Spleen (tissue), 11 donors: ENCODE results near the gene NAGLU. TPM values are rescaled to one million over a fixed set of nuclear protein-coding genes. Genes with fewer than 3 reads are reported as not detected.
A peak's percentile ranks its signal among the peaks of the same experiment; 100 is the strongest.

Source experiments
- DNase-seq: peaks from one replicate; pipeline ENCODE4 v3.0.0-alpha.2; 2020
- H3K27ac ChIP-seq, 8 donors: fragments of 200-600 bp; sonication (generic) in 7 of 8; 1 replicate in 4 of 8; 2 replicates in 4 of 8; pipeline versions ENCODE4 v1.5.0 to v1.8.0; 2016 to 2021; ENCODE audit warnings: inconsistent platforms in 4 of 8, mild to moderate bottlenecking in 4 of 8, moderate library complexity in 1 of 8
- H3K27me3 ChIP-seq, 7 donors: fragments of 200-600 bp; sonication (generic) in 6 of 7; replicated peaks in 1 of 7; 1 replicate in 4 of 7; 2 replicates in 3 of 7; pipeline versions ENCODE4 v1.5.0 to v1.8.0; 2016 to 2021; ENCODE audit warnings: inconsistent platforms in 3 of 7, mild to moderate bottlenecking in 1 of 7
- H3K36me3 ChIP-seq, 6 donors: fragments of 200-600 bp; sonication (generic) in 5 of 6; 1 replicate in 4 of 6; 2 replicates in 2 of 6; pipeline versions ENCODE4 v1.5.0 to v1.8.0; 2016 to 2021; ENCODE audit warnings: inconsistent platforms in 2 of 6
- H3K4me1 ChIP-seq, 6 donors: fragments of 200-600 bp; sonication (generic) in 5 of 6; 1 replicate in 3 of 6; 2 replicates in 3 of 6; pipeline versions ENCODE4 v1.5.0 to v1.8.0; 2016 to 2021; ENCODE audit warnings: inconsistent platforms in 3 of 6
- H3K4me3 ChIP-seq, 8 donors: fragments of 200-600 bp; sonication (generic) in 7 of 8; 1 replicate in 4 of 8; 2 replicates in 4 of 8; pipeline versions ENCODE4 v1.5.0 to v1.8.0; 2016 to 2021; ENCODE audit warnings: inconsistent platforms in 4 of 8, mild to moderate bottlenecking in 4 of 8, moderate library complexity in 2 of 8
- H3K9me3 ChIP-seq, 8 donors: fragments of 200-600 bp; sonication (generic) in 7 of 8; 1 replicate in 4 of 8; 2 replicates in 4 of 8; pipeline versions ENCODE4 v1.5.0 to v1.8.0; 2016 to 2021; ENCODE audit warnings: inconsistent platforms in 4 of 8
- POLR2A ChIP-seq, 3 donors: fragments of 450-650 bp; IDR thresholded peaks; one replicate each; pipeline ENCODE4 v1.5.1; 2017; ENCODE audit warnings: antibody characterized with exemption in 3 of 3, mild to moderate bottlenecking in 1 of 3
- POLR2AphosphoS5 ChIP-seq, 3 donors: sonication (generic); formaldehyde crosslinking; IDR thresholded peaks; one replicate each; pipeline ENCODE4 v1.5.1; 2017; ENCODE audit warnings: antibody characterized with exemption in 3 of 3
- WGBS, 5 donors: extraction: QIAGEN DNeasy Blood & Tissue Kit in 3 of 5; methylation state at CpG; one replicate each; pipeline versions ENCODE4 v1.1.5 to v1.1.7; 2013 to 2018; 5-methylcytosine and 5-hydroxymethylcytosine counted together
- intact Hi-C: fragments of 100-400 bp; cut with DNase I; formaldehyde crosslinking; loops from one replicate; pipeline ENCODE4 v1.15.0; 2023; ENCODE audit warnings: low total_unique reads
- polyA plus RNA-seq, 3 donors: library from polyadenylated mRNA; stranded (reverse); fragments of 200-250 nt; gene quantifications; one replicate each; pipeline ENCODE4 v1.2.1, GENCODE V29; 2013
- total RNA-seq, 7 donors: library from RNA; depleted of rRNA in 3 of 7; stranded (reverse); fragments of >200 nt in 3 of 7; fragmentation: NEBNext Ultra II Directional in 4 of 7; extraction: Animal tissue kit (Norgen Biotek cat#: 25700) in 4 of 7; gene quantifications; one replicate each; pipeline versions ENCODE4 v1.1.0 to v1.2.1, GENCODE V29; 2016 to 2021
- TF ChIP-seq, protein P1 (sequence below), 11 experiments: fragments of 200-600 bp in 7 of 11; fragments of 450-650 bp in 4 of 11; sonication (generic) in 4 of 11; IDR thresholded peaks in 8 of 11; conservative IDR thresholded peaks in 3 of 11; 1 replicate in 7 of 11; 2 replicates in 4 of 11; pipeline versions ENCODE4 v1.4.0 to v1.8.0; 2016 to 2021; ENCODE audit warnings: antibody characterized with exemption in 11 of 11, inconsistent platforms in 4 of 11, mild to moderate bottlenecking in 1 of 11
- donor health status: healthy with polysubstance abuse.
- donor health status: DM: no; HTN: no; CAD: no; lungs with moderate emphysema.
- donor health status: DM: no; HTN: no; CAD: no.
- donor health status: Bipolar disorder and iron deficiency.
- donor health status: healthy.
- donor health status: DM: no; HTN: no; CAD: no.
- donor health status: DM: yes; HTN: yes; CAD: no.

The NAGLU gene
- total and polyA plus RNA-seq, 10 donors: 27.3 to 61.0 (median 49.3) TPM

DNA sequence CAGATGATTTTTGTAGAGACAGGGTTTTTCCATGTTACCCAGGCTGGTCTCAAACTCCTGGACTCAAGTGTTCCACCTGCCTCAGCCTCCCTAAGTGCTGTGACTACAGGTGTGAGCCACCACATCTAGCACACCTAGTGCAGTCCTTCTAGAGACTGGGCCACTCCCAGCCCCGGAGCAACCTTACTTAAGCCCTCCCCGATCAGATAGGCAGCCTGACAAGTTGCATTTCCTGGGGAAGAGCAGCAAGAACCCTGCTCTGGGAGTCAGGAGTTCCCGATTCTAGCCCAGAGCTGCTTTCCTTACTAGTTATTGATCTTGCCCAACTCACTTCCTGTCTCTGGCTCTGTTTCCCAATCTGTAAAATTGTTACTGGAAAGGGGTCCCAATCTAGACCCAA, 7.0 kb upstream of the NAGLU start:
- intact Hi-C loops: no loop called here
- Histone ChIP-seq H3K4me1 (peaks cover 21 to 85% (median 54%) of the 10 kb centered on the region in 6 donors), H3K36me3 (no peaks in the 10 kb centered on the region), H3K9me3 (no peaks in the 10 kb centered on the region), H3K27me3 (no peaks in the 10 kb centered on the region), H3K27ac (peak overlapping the region in 2 of 8 donors; percentile 30 to 84), H3K4me3 (no peak overlapping the region)
- 30 to 48% (median 35%) methylated on average over 3 of the region's 3 CpGs for WGBS, 5 donors
- TF ChIP-seq, protein P1, sequence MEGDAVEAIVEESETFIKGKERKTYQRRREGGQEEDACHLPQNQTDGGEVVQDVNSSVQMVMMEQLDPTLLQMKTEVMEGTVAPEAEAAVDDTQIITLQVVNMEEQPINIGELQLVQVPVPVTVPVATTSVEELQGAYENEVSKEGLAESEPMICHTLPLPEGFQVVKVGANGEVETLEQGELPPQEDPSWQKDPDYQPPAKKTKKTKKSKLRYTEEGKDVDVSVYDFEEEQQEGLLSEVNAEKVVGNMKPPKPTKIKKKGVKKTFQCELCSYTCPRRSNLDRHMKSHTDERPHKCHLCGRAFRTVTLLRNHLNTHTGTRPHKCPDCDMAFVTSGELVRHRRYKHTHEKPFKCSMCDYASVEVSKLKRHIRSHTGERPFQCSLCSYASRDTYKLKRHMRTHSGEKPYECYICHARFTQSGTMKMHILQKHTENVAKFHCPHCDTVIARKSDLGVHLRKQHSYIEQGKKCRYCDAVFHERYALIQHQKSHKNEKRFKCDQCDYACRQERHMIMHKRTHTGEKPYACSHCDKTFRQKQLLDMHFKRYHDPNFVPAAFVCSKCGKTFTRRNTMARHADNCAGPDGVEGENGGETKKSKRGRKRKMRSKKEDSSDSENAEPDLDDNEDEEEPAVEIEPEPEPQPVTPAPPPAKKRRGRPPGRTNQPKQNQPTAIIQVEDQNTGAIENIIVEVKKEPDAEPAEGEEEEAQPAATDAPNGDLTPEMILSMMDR (IDR thresholded peaks at IDR 0.05 in 8 of 11, conservative IDR thresholded peaks at IDR 0.05 in 3 of 11): no peak
- TF ChIP-seq POLR2A (IDR thresholded peaks at IDR 0.05): no peak
- no peak for TF ChIP-seq POLR2AphosphoS5 (IDR thresholded peaks at IDR 0.05)
- no peak for DNase-seq

DNA sequence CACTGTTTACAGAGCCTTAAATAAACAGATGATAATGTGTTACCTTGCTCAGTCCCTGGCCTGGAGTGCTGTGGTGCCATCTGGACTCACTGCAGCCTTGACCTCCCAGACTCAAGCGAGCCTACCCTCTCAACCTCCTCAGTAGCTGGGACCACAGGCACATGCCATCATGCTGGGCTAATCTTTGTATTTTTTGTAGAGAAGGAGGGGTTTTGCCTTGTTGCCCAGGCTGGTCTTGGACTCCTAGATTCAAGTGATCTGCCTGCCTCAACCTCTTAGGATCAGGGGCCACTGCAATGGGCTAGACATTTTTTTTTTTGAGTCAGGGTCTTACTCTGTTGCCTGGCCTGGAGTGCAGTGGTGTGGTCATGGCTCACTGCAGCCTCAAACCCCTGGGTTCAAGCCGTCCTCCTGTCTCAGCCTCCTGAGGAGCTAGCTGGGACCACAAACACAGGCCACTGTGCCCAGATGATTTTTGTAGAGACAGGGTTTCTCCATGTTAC, 5.0 kb upstream of the NAGLU start:
- H3K27ac ChIP-seq: peak overlapping the region in 6 of 8 donors; percentile 79 to 90 (median 84)
- TF ChIP-seq POLR2A (IDR thresholded peaks at IDR 0.05) (no peak), POLR2AphosphoS5 (IDR thresholded peaks at IDR 0.05) (no peak)
- TF ChIP-seq, protein P1 (IDR thresholded peaks at IDR 0.05 in 8 of 11, conservative IDR thresholded peaks at IDR 0.05 in 3 of 11): no peak
- WGBS, 5 donors: 82 to 100% (median 90%) methylated on average over 1 to 2 of the region's 2 CpGs
- no peak overlapping the region for H3K4me3 ChIP-seq
- H3K9me3 ChIP-seq: no peaks in the 10 kb centered on the region
- no peaks in the 10 kb centered on the region for H3K27me3 ChIP-seq
- peaks cover 28 to 85% (median 60%) of the 10 kb centered on the region in 6 donors for H3K4me1 ChIP-seq
- no peaks in the 10 kb centered on the region for H3K36me3 ChIP-seq
- no peak for DNase-seq
- intact Hi-C loops: no loop called here

DNA sequence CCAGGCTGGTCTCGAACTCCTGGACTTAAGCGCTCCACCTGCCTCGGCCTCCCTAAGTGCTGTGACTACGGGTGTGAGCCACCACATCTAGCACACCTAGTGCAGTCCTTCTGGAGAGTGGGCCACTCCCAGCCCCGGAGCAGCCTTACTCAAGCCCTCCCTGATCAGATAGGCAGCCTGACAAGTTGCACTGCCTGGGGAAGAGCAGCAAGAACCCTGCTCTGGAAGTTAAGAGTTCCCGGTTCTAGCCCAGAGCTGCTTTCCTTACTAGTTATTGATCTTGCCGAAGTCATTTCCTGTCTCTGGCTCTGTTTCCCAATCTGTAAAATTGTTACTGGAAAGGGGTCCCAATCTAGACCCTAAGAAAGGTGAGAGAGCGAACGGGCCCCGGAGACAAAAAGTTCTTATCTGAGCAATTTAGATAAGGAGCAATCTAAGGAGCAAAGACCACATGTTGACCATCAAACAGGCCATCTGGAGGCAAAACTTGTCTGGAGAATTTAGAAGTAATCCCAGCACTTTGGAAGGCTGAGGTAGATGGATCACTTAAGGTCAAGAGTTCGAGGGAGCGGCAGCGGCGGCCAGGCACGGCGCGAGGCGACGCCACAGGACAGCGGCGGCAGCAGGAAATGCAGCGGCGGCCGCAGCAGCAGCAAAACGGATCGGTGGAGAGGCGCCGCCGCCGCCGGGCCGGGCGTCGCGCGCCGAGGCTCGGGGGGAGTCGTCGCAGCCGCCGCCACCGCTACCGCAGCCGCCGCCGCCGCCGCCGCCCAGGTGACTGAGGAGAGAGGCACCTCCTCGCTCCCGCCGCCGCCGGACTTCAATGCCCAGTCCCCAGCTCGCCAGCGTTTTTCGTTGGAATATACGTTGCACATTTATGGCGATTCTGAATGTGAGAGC, 4.3 kb upstream of the NAGLU start:
- no peak for TF ChIP-seq POLR2A (IDR thresholded peaks at IDR 0.05)
- TF ChIP-seq POLR2AphosphoS5 (IDR thresholded peaks at IDR 0.05): peak; percentile 49 to 80 (median 72)
- TF ChIP-seq, protein P1 (IDR thresholded peaks at IDR 0.05 in 8 of 11, conservative IDR thresholded peaks at IDR 0.05 in 3 of 11): peak in 9 of 11 experiments; percentile 44 to 68 (median 60)
- peak overlapping the region; percentile 33 to 75 (median 42) for H3K4me3 ChIP-seq
- WGBS, 5 donors: 11 to 18% (median 11%) methylated on average over 30 to 60 of the region's 60 CpGs
- peak overlapping the region; percentile 63 to 90 (median 82) for H3K27ac ChIP-seq
- no peaks in the 10 kb centered on the region for H3K27me3 ChIP-seq
- no peaks in the 10 kb centered on the region for H3K36me3 ChIP-seq
- H3K9me3 ChIP-seq: no peaks in the 10 kb centered on the region
- H3K4me1 ChIP-seq: peaks cover 24 to 81% (median 59%) of the 10 kb centered on the region in 6 donors
- peak; percentile 92 for DNase-seq
- intact Hi-C loops: no loop called here
